Activated T-helper 2 cell treated with anti-CD3 and anti-CD28 coated beads, Interferon-gamma antibody, Interleukin-2, Interleukin-4, amounts not matched to agents 10 μg/mL and 5 μg/mL and 100 μg/mL, durations not matched to agents 14 hours and 24 hours and 36 hours (primary cell): ENCODE results near the gene UBL4A. TPM values are rescaled to one million over a fixed set of nuclear protein-coding genes. Genes with fewer than 3 reads are reported as not detected.
A peak's percentile ranks its signal among the peaks of the same experiment; 100 is the strongest.

Experiments
- DNase-seq: peaks from one replicate; pipeline ENCODE4 v3.0.0; 2021; ENCODE audit warnings: low spot score
- H3K27ac Mint-ChIP-seq: one replicate; pipeline ENCODE4 v1.8.0; 2021; ENCODE audit warnings: mixed read lengths
- H3K27me3 Mint-ChIP-seq: one replicate; pipeline ENCODE4 v1.8.0; 2021; ENCODE audit warnings: low read depth, mixed read lengths
- H3K36me3 Mint-ChIP-seq: one replicate; pipeline ENCODE4 v1.8.0; 2021; ENCODE audit warnings: low read depth, mixed read lengths
- H3K4me1 Mint-ChIP-seq: one replicate; pipeline ENCODE4 v1.8.0; 2021; ENCODE audit warnings: low read depth, mixed read lengths
- H3K4me3 Mint-ChIP-seq: one replicate; pipeline ENCODE4 v1.8.0; 2021; ENCODE audit warnings: low read depth, mild to moderate bottlenecking, moderate library complexity, mixed read lengths
- H3K9me3 Mint-ChIP-seq: one replicate; pipeline ENCODE4 v1.8.0; 2021; ENCODE audit warnings: mixed read lengths
- intact Hi-C: fragments of 100-400 bp; cut with micrococcal nuclease; formaldehyde crosslinking; loops from one replicate; pipeline ENCODE4 v1.15.1; 2023
- total RNA-seq: library from RNA; stranded (reverse); gene quantifications from 2 replicates; pipeline ENCODE4 v1.2.3, GENCODE V29; 2022

The UBL4A gene
- total RNA-seq, 1 donor from 2014 or later, result 55.5 TPM

- no peaks in the 10 kb centered on the region for H3K27me3 Mint-ChIP-seq
- H3K4me3 Mint-ChIP-seq, result peak overlapping the region; percentile 51
- no peaks in the 10 kb centered on the region for H3K9me3 Mint-ChIP-seq
- peaks cover 29% of the 10 kb centered on the region for H3K36me3 Mint-ChIP-seq
- intact Hi-C loops, result no loop called here
- no peak for DNase-seq
- no peak overlapping the region for H3K27ac Mint-ChIP-seq
- peaks cover 3% of the 10 kb centered on the region for H3K4me1 Mint-ChIP-seq
Measured at GRCh38 chrX:154445776-154446175, 40.6 kb downstream of the UBL4A start.

DNA sequence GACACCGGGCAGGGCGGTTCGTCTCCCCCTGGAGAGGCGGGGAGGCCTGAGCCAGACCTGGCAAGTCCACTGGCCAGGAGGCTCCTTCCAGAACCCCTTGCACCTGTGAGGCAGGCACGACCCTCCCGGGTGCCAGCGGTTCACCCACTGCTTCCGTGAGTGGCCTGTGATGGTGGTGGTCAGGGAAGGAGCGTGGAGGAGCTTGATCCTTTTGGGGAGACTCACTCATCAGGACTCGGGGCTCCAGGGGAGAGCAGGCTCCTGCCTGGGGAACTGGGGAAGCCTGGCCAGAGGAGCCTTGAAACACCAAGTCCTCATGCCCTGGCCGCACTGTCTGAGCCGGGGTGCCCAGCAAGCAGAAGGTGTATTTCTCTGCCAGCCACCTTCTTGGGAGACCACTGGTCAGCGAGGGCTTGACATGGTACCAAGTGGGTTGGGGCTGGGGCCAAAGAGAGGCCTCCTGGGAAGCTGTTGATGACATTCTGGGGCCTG lies 41.6 kb downstream of the UBL4A start:
- DNase-seq, result no peak
- no peaks in the 10 kb centered on the region for H3K27me3 Mint-ChIP-seq
- intact Hi-C loops, result loop anchor here (5.0 kb wide), 1 partner anchor 32 kb away; the partner anchor contains the start of gene LAGE3
- H3K36me3 Mint-ChIP-seq, result peaks cover 27% of the 10 kb centered on the region
- peak overlapping the region; percentile 58 for H3K4me3 Mint-ChIP-seq
- H3K4me1 Mint-ChIP-seq, result peaks cover 3% of the 10 kb centered on the region
- no peaks in the 10 kb centered on the region for H3K9me3 Mint-ChIP-seq
- H3K27ac Mint-ChIP-seq, result no peak overlapping the region

GRCh38 chrX:154443992-154444754 lies 42.2 kb downstream of the UBL4A start, which contains the start of gene FAM50A:
FAM50A (plus strand) TSS chrX:154444141; CDS start chrX:154444236, 95 bp downstream.
- Mint-ChIP-seq H3K36me3 (peaks cover 27% of the 10 kb centered on the region), H3K27ac (peak within 1 kb of the TSS; percentile 50), H3K27me3 (no peaks in the 10 kb centered on the region), H3K4me3 (peak within 1 kb of the TSS; percentile 75), H3K4me1 (peaks cover 3% of the 10 kb centered on the region), H3K9me3 (no peaks in the 10 kb centered on the region)
- intact Hi-C loops, result loop anchor here (5.0 kb wide), 1 partner anchor 33 kb away; the partner anchor contains the start of gene LAGE3
- peak; percentile 64 for DNase-seq

GRCh38 chrX:154443479-154443910 lies 42.9 kb downstream of the UBL4A start:
- intact Hi-C loops, result loop anchor here (5.0 kb wide), 1 partner anchor 34 kb away; the partner anchor contains the start of gene LAGE3
- no peaks in the 10 kb centered on the region for H3K27me3 Mint-ChIP-seq
- DNase-seq, result no peak

GRCh38 chrX:154441984-154442707 lies 44.3 kb downstream of the UBL4A start:
- Mint-ChIP-seq H3K27me3 (no peaks in the 10 kb centered on the region), H3K36me3 (peaks cover 31% of the 10 kb centered on the region), H3K9me3 (no peaks in the 10 kb centered on the region), H3K4me1 (peaks cover 8% of the 10 kb centered on the region), H3K27ac (no peak overlapping the region), H3K4me3 (no peak overlapping the region)
- DNase-seq, result no peak
- intact Hi-C loops, result loop anchor here (5.0 kb wide), 1 partner anchor 35 kb away; the partner anchor contains the start of gene LAGE3

More at GRCh38 chrX:154443479-154443910, 42.9 kb downstream of the UBL4A start:
- Mint-ChIP-seq H3K36me3 (peaks cover 30% of the 10 kb centered on the region), H3K27ac (peak overlapping the region; percentile 50), H3K4me1 (peaks cover 3% of the 10 kb centered on the region), H3K9me3 (no peaks in the 10 kb centered on the region), H3K4me3 (peak overlapping the region; percentile 75)

- Mint-ChIP-seq H3K4me3 (no peak overlapping the region), H3K27me3 (no peaks in the 10 kb centered on the region), H3K9me3 (no peaks in the 10 kb centered on the region), H3K36me3 (peaks cover 26% of the 10 kb centered on the region), H3K4me1 (peaks cover 8% of the 10 kb centered on the region), H3K27ac (no peak overlapping the region)
- intact Hi-C loops, result loop anchor here (5.0 kb wide), 1 partner anchor 36 kb away; the partner anchor contains the start of gene LAGE3
- DNase-seq, result no peak
Measured at GRCh38 chrX:154441564-154441963, 44.9 kb downstream of the UBL4A start.

GRCh38 chrX:154440623-154441357 lies 45.6 kb downstream of the UBL4A start:
- DNase-seq, result no peak
- Mint-ChIP-seq H3K27ac (no peak overlapping the region), H3K27me3 (no peaks in the 10 kb centered on the region), H3K4me1 (peaks cover 12% of the 10 kb centered on the region), H3K36me3 (peaks cover 26% of the 10 kb centered on the region), H3K9me3 (no peaks in the 10 kb centered on the region), H3K4me3 (no peak overlapping the region)
- intact Hi-C loops, result loop anchor here (5.0 kb wide), 1 partner anchor 37 kb away; the partner anchor contains the start of gene LAGE3

- H3K36me3 Mint-ChIP-seq, result peaks cover 33% of the 10 kb centered on the region
- H3K27me3 Mint-ChIP-seq, result no peaks in the 10 kb centered on the region
- intact Hi-C loops, result loop anchor here (5.0 kb wide), 2 partner anchors 37 to 43 kb away; partner anchors contain the start of genes LAGE3 and RPL10
- H3K4me3 Mint-ChIP-seq, result no peak overlapping the region
- H3K9me3 Mint-ChIP-seq, result no peaks in the 10 kb centered on the region
- H3K4me1 Mint-ChIP-seq, result peaks cover 12% of the 10 kb centered on the region
- no peak for DNase-seq
- H3K27ac Mint-ChIP-seq, result no peak overlapping the region
Measured at GRCh38 chrX:154439841-154440240, 46.6 kb downstream of the UBL4A start.

DNA sequence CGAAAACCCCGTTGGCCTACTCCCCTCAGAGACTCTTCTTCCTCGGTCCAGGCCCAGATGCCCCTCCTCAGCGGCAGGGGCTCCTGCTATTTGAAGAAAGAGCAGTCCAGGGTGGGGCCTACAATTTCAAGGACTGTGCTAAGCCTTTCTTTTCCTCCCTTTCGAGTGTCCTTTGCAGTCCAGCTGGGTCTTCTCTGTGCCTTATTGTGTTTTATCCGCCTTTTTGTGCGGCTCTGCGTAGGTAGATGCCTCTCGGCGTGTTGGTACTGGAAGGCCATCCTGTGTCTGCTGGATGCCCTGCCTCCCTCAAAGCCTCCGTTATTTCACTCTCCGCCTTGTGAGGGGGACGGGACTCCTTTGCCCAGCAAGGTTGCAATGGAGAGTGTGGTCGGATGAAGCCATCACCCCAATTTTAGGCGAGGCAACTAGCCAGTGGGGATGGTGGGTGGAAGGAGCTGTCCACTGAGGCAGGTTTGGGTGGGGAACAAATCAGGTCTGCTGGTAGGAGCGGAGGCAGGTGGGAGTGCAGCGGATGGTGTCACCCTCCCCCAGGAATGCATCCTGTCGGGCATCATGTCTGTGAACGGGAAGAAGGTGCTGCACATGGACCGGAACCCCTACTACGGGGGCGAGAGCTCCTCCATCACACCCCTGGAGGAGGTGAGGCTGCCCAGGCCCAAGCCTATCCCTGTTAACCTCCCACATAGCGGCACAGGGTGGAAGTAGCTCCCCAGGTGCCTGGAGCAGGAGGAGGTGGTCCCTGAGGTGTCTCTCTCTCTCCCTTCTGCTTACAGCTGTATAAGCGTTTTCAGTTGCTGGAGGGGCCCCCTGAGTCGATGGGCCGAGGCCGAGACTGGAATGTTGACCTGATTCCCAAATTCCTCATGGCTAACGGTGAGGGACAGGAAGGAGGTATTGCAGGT lies 48.2 kb downstream of the UBL4A start:
- peak overlapping the region; percentile 85 for H3K4me3 Mint-ChIP-seq
- no peaks in the 10 kb centered on the region for H3K9me3 Mint-ChIP-seq
- DNase-seq, result no peak
- H3K4me1 Mint-ChIP-seq, result peaks cover 8% of the 10 kb centered on the region
- intact Hi-C loops, result loop anchor here (5.0 kb wide), 1 partner anchor 41 kb away; the partner anchor contains the start of gene RPL10
- H3K27ac Mint-ChIP-seq, result peak overlapping the region; percentile 65
- H3K27me3 Mint-ChIP-seq, result no peaks in the 10 kb centered on the region
- peaks cover 36% of the 10 kb centered on the region for H3K36me3 Mint-ChIP-seq

- Mint-ChIP-seq H3K4me3 (peak within 1 kb of the TSS; percentile 85), H3K27me3 (no peaks in the 10 kb centered on the region), H3K4me1 (peaks cover 8% of the 10 kb centered on the region), H3K27ac (peak within 1 kb of the TSS; percentile 78), H3K36me3 (peaks cover 37% of the 10 kb centered on the region), H3K9me3 (no peaks in the 10 kb centered on the region)
- DNase-seq, result peak; percentile 58
- intact Hi-C loops, result loop anchor here (5.0 kb wide), 1 partner anchor 40 kb away; the partner anchor contains the start of gene RPL10
Measured at GRCh38 chrX:154436983-154437752, 49.2 kb downstream of the UBL4A start, which contains the start of gene GDI1. GDI1 (plus strand) TSS chrX:154437154; CDS start chrX:154437255, 101 bp downstream.
